Endothelial cell of coronary artery (primary cell): ENCODE data around the gene CTBP2. TPM values are rescaled to one million over a fixed set of nuclear protein-coding genes. Genes with fewer than 3 reads are reported as not detected.

ENCODE experiments used
- total RNA-seq: library from RNA; depleted of rRNA; stranded (reverse); fragments of >200 nt; gene quantifications from 2 replicates; pipeline ENCODE4 v1.2.3, GENCODE V29; 2014

CTBP2 gene
- 87.1 and 120 TPM in 2 replicates for total RNA-seq

GRCh38 chr10:125159932-125160855 lies at the start of gene CTBP2:
Gene CTBP2, minus strand, starts transcription at chr10:125160563.

GRCh38 chr10:124941823-124942222 lies 218.5 kb downstream of the CTBP2 start, which contains the start of gene ZRANB1:
Gene ZRANB1, plus strand, starts transcription at chr10:124942123. Its CDS starts 371 bp downstream, at chr10:124942494.

Other genes with a start within 250 kb of the CTBP2 start
- 18.5 and 24.1 TPM in 2 replicates for gene ZRANB1, start 218.4 kb downstream of the CTBP2 start, total RNA-seq